ENCODE data around the gene ADAM33. TPM values are rescaled to one million over a fixed set of nuclear protein-coding genes. Genes with fewer than 3 reads are reported as not detected.

ADAM33 gene
- total and polyA plus RNA-seq, 4 donors: 0.11 to 1.2 (median 0.60) TPM

- H3K9me3 ChIP-seq (ENCODE audit: control insufficient read depth in 4 of 4, low read length in 3 of 4): peaks cover 0 to 2% (median 0%) of the 10 kb centered on the region in 4 donors
- WGBS: 94% methylated on average over 9 of the region's 9 CpGs
Measured at GRCh38 chr20:3652221-3652620, 29.6 kb downstream of the ADAM33 start.

GRCh38 chr20:3651204-3651962, 30.4 kb downstream of the ADAM33 start:
- H3K9ac ChIP-seq (ENCODE audit: low read depth in 1 of 2, low read length in 2 of 2): no peak overlapping the region
- no peaks in the 10 kb centered on the region for H3K27me3 ChIP-seq (ENCODE audit: control insufficient read depth in 4 of 4, insufficient read depth in 4 of 4, low read length in 3 of 4)
- DNase-seq (ENCODE audit: low spot score): no peak
- 87% methylated on average over 9 of the region's 9 CpGs for WGBS
- H3K4me1 ChIP-seq (ENCODE audit: control insufficient read depth in 4 of 4, insufficient read depth in 4 of 4, low read length in 3 of 4): no peaks in the 10 kb centered on the region
- peaks cover 0 to 2% (median 0%) of the 10 kb centered on the region in 4 donors for H3K9me3 ChIP-seq (ENCODE audit: control insufficient read depth in 4 of 4, low read length in 3 of 4)
- H3K4me3 ChIP-seq (ENCODE audit: low read depth in 1 of 3, low read length in 3 of 3): no peak overlapping the region
- peaks cover 8 to 31% (median 18%) of the 10 kb centered on the region in 4 donors for H3K36me3 ChIP-seq (ENCODE audit: control insufficient read depth in 4 of 4, insufficient read depth in 3 of 4, low read depth in 1 of 4, low read length in 3 of 4)
- H3K27ac ChIP-seq (ENCODE audit: low read depth in 1 of 2, low read length in 2 of 2): no peak overlapping the region
- no peak for TF ChIP-seq ZBTB33 (IDR thresholded peaks at IDR 0.05)
- no peak for TF ChIP-seq FOXA1 (IDR thresholded peaks at IDR 0.05)
- TF ChIP-seq HNF4G (IDR thresholded peaks at IDR 0.05): no peak
- TF ChIP-seq ATF3 (IDR thresholded peaks at IDR 0.05): no peak
- no peak for TF ChIP-seq RXRA (IDR thresholded peaks at IDR 0.05)
- TF ChIP-seq SP1 (IDR thresholded peaks at IDR 0.05): no peak
- TF ChIP-seq FOXA2 (IDR thresholded peaks at IDR 0.05): no peak
- TF ChIP-seq HNF4A (conservative IDR thresholded peaks at IDR 0.05): no peak
- no peak for TF ChIP-seq MAX (IDR thresholded peaks at IDR 0.05)
- no peak for TF ChIP-seq REST (IDR thresholded peaks at IDR 0.05)
- no peak for TF ChIP-seq EGR1 (IDR thresholded peaks at IDR 0.05; ENCODE audit: low read depth in 2 of 2)

More at GRCh38 chr20:3652221-3652620, 29.6 kb downstream of the ADAM33 start:
- Histone ChIP-seq H3K9ac (ENCODE audit: low read depth in 1 of 2, low read length in 2 of 2) (no peak overlapping the region), H3K36me3 (ENCODE audit: control insufficient read depth in 4 of 4, insufficient read depth in 3 of 4, low read depth in 1 of 4, low read length in 3 of 4) (peaks cover 4 to 24% (median 13%) of the 10 kb centered on the region in 4 donors), H3K4me3 (ENCODE audit: low read depth in 1 of 3, low read length in 3 of 3) (no peak overlapping the region), H3K27ac (ENCODE audit: low read depth in 1 of 2, low read length in 2 of 2) (no peak overlapping the region), H3K4me1 (ENCODE audit: control insufficient read depth in 4 of 4, insufficient read depth in 4 of 4, low read length in 3 of 4) (no peaks in the 10 kb centered on the region), H3K27me3 (ENCODE audit: control insufficient read depth in 4 of 4, insufficient read depth in 4 of 4, low read length in 3 of 4) (no peaks in the 10 kb centered on the region)
- DNase-seq (ENCODE audit: low spot score): no peak
- TF ChIP-seq HNF4A (conservative IDR thresholded peaks at IDR 0.05) (no peak), RXRA (IDR thresholded peaks at IDR 0.05) (no peak), GABPA (IDR thresholded peaks at IDR 0.05 in 1 of 2, conservative IDR thresholded peaks at IDR 0.05 in 1 of 2) (no peak), FOXA1 (IDR thresholded peaks at IDR 0.05) (no peak), YY1 (IDR thresholded peaks at IDR 0.05) (no peak)
